ENCODE results near the gene NCDN.

NCDN gene

GRCh38 chr1:35554266-35555211 is 3.1 kb upstream of the NCDN start:
- no peak for DNase-seq

GRCh38 chr1:35555212-35555584 is 2.4 kb upstream of the NCDN start:
- no peak for DNase-seq

- no peak for DNase-seq
These were observed 1.8 kb upstream of the NCDN start for GRCh38 chr1:35555601-35556477.

- no peak for DNase-seq
These were observed 998 bp upstream of the NCDN start for GRCh38 chr1:35556484-35557117.

GRCh38 chr1:35557118-35557610 is 435 bp upstream of the NCDN start, which contains the start of gene KIAA0319L:
Gene KIAA0319L, minus strand, starts transcription at chr1:35557403. Its CDS starts 2,912 bp downstream, at chr1:35554491.
- no peak for DNase-seq

GRCh38 chr1:35558374-35559316 is 1.0 kb downstream of the NCDN start:
- DNase-seq = no peak

- no peak for DNase-seq
These were observed 1.8 kb downstream of the NCDN start for GRCh38 chr1:35559317-35559944.

GRCh38 chr1:35560256-35561225 is 2.9 kb downstream of the NCDN start:
- DNase-seq = no peak

- DNase-seq = no peak
These were observed 3.8 kb downstream of the NCDN start for GRCh38 chr1:35561297-35561971.

GRCh38 chr1:35561972-35562680 is 4.5 kb downstream of the NCDN start:
- no peak for DNase-seq

GRCh38 chr1:35563166-35563565 is 5.6 kb downstream of the NCDN start:
- no peak for DNase-seq

- DNase-seq = peak; percentile 63
These were observed 6.7 kb downstream of the NCDN start for GRCh38 chr1:35564037-35564883.

- no peak for DNase-seq
These were observed 7.5 kb downstream of the NCDN start for GRCh38 chr1:35564884-35565741.

GRCh38 chr1:35565742-35566133 is 8.1 kb downstream of the NCDN start:
- DNase-seq = no peak

GRCh38 chr1:35567947-35568558 is 10.5 kb downstream of the NCDN start:
- DNase-seq = no peak

GRCh38 chr1:35568975-35569395 is 11.4 kb downstream of the NCDN start:
- peak; percentile 41 for DNase-seq

Data from activated CD4-positive, alpha-beta T cell treated with anti-CD3 and anti-CD28 coated beads for 1 hour (primary cell).